Transverse colon (tissue), 4 donors: Measurements from ENCODE around the gene AIFM1. TPM values are rescaled to one million over a fixed set of nuclear protein-coding genes. Genes with fewer than 3 reads are reported as not detected.
A peak's percentile ranks its signal among the peaks of the same experiment; 100 is the strongest.

Source experiments
- DNase-seq: peaks from one replicate; pipeline ENCODE4 v3.0.0-alpha.2; 2019
- H3K27ac ChIP-seq, 4 donors: fragments of 200-600 bp; sonication (generic); 2 replicates each; pipeline ENCODE4 v1.5.1; 2016 to 2018; ENCODE audit warnings: inconsistent platforms in 4 of 4
- H3K27me3 ChIP-seq: fragments of 200-600 bp; sonication (generic); 2 replicates; pipeline ENCODE4 v1.5.1; 2017; ENCODE audit warnings: inconsistent platforms
- H3K36me3 ChIP-seq, 4 donors: fragments of 200-600 bp; sonication (generic); 2 replicates each; pipeline ENCODE4 v1.5.1; 2017 to 2019; ENCODE audit warnings: inconsistent platforms in 4 of 4
- H3K4me1 ChIP-seq, 4 donors: fragments of 200-600 bp; sonication (generic); 2 replicates each; pipeline ENCODE4 v1.5.1; 2017 to 2020; ENCODE audit warnings: inconsistent platforms in 4 of 4
- H3K4me3 ChIP-seq, 4 donors: fragments of 200-600 bp; sonication (generic); 1 replicate in 1 of 4; 2 replicates in 3 of 4; pipeline versions ENCODE4 v1.5.1 to v1.6.1; 2017 to 2019; ENCODE audit warnings: inconsistent platforms in 4 of 4
- H3K9me3 ChIP-seq, 2 donors: fragments of 200-600 bp; sonication (generic); 2 replicates each; pipeline ENCODE4 v1.5.1; 2017 to 2019; ENCODE audit warnings: inconsistent platforms in 2 of 2
- EP300 ChIP-seq: sonication (generic); formaldehyde crosslinking; IDR thresholded peaks from one replicate; pipeline ENCODE4 v1.6.1; 2017; ENCODE audit warnings: antibody characterized with exemption, low read depth
- POLR2A ChIP-seq: fragments of 450-650 bp; IDR thresholded peaks from one replicate; pipeline ENCODE4 v1.6.1; 2016; ENCODE audit warnings: antibody characterized with exemption, mild to moderate bottlenecking, moderate library complexity
- POLR2AphosphoS5 ChIP-seq, 3 donors: sonication (generic); formaldehyde crosslinking; IDR thresholded peaks; one replicate each; pipeline ENCODE4 v1.6.1; 2016; ENCODE audit warnings: antibody characterized with exemption in 3 of 3
- WGBS, 2 donors: methylation state at CpG; one replicate each; pipeline ENCODE4 v1.1.5; 2018; ENCODE audit warnings: low coverage in 1 of 2; 5-methylcytosine and 5-hydroxymethylcytosine counted together
- in situ Hi-C, 4 donors: fragments of 200-750 bp; cut with MboI; loops; one replicate each; pipeline versions ENCODE4 v1.15.0 to v1.15.1; 2017; ENCODE audit warnings: low sequenced_read_pairs in 3 of 4, low pct_ligation_motif_present in 1 of 4, low pct_unique_long_range_greater_than_20kb in 1 of 4
- intact Hi-C: fragments of 100-400 bp; cut with DNase I; formaldehyde crosslinking; loops from one replicate; pipeline ENCODE4 v1.15.1; 2023; ENCODE audit warnings: low total_unique reads
- total RNA-seq, 4 donors: library from RNA; depleted of rRNA; stranded (reverse); fragments of >200 nt; gene quantifications; one replicate each; pipeline ENCODE4 v1.1.0, GENCODE V29; 2016
- TF ChIP-seq, protein P1 (sequence below), 5 experiments: fragments of 200-600 bp in 3 of 5; fragments of 450-650 bp in 2 of 5; sonication (generic) in 3 of 5; IDR thresholded peaks; 1 replicate in 2 of 5; 2 replicates in 3 of 5; pipeline ENCODE4 v1.5.1; 2016 to 2017; ENCODE audit warnings: antibody characterized with exemption in 5 of 5, inconsistent platforms in 3 of 5, mild to moderate bottlenecking in 2 of 5, moderate library complexity in 1 of 5

AIFM1 gene
- total RNA-seq, 4 donors from 2014 or later, result 5.6 to 39.5 (median 28.1) TPM

DNA sequence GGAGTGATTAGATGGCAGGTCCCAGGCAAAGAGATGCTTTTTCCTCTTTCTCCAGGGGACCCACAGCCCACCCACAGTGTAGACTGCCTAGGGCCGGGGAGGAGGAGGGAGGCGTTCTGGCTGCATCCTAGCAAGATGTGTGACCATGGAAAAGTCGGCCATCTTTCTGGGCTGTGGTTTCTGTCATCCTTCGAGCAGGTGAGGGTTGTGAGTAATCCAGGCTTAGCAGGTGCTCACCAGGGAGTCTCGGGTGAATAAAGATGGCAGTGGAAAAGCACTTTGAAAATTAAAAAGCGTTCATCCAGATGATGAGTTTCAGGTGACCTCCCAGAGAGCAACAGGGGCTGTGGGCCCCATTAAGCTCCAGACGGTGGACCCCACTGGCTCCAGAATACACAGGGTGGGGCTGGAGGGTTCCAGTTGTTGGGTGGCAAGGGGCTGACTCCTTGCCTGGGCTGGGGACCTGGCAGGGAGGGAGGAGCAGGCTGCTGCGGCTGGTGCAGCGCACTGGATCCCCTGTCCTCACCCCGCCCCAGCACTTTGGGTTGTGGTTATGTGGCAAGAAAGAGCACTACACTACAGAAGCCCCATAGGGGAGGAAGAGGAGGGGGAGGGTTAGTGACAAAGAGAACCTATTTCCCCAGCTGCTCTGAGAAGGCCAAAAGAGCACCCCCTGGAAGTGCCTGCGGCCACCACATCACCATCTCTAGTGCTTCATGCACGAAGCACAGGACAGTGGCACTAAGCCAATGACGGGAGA lies 79.0 kb downstream of the AIFM1 start:
- TF ChIP-seq POLR2A, result no peak
- no peaks in the 10 kb centered on the region for H3K27me3 ChIP-seq
- in situ Hi-C loops, result loop anchor here in 1 of 4 donors (25.0 kb wide), 1 partner anchor 101 kb away; no protein-coding TSS in a partner anchor
- no peaks in the 10 kb centered on the region for H3K36me3 ChIP-seq
- 65% methylated on average over 13 of the region's 13 CpGs; no CpG with 5 or more reads in 1 of the 2 donors for WGBS, 2 donors
- no peaks in the 10 kb centered on the region for H3K9me3 ChIP-seq
- peaks cover 5 to 35% (median 6%) of the 10 kb centered on the region in 4 donors for H3K4me1 ChIP-seq
- peak; percentile 56 for DNase-seq
- H3K4me3 ChIP-seq, result peak overlapping the region in 1 of 4 donors; percentile 9
- H3K27ac ChIP-seq, result peak overlapping the region; percentile 49 to 59 (median 54)
- intact Hi-C loops, result no loop called here

DNA sequence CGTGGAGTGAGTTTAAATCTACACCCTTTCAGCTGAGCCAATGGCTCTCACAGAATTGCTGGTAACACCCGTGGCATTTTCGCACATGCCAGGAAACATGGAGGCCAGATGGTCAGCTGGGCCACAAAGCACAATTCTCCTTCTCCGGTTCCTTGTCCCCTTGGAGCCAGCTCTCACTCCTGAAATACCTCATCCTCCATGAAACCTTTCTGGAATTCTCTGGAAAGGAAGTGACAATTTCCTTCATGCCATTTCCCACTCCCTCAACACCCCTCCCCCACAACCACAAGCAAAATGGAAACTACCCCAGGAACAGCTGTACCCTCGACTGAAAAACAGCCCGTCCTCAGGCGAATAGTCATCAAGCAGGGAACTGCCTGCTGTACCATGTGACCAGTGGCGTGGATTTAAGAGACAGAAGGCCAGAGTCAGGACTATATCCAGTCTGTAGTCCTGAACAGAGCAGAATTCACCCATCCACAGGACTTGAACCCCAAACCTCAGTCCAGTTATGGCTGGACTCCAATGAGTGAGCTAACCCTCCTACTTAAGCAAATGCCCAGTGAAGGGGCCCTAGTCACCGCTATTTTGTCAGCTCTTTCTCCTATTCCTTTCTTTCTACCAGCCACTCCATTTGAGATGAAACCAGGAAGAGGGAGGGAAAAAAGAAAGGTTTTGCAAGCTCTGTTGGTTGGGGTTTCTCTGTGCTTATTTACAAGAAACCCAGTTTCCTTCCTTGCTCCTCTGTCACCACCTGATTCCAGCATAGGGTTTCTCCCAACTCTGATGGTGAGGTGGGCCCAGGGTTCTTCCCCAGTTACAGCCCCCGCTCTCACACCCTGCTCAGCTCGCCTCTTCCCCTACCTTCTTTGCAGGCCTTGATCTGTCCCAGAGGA lies 79.8 kb downstream of the AIFM1 start:
- H3K4me1 ChIP-seq, result peaks cover 3 to 32% (median 5%) of the 10 kb centered on the region in 4 donors
- intact Hi-C loops, result no loop called here
- no peak for DNase-seq

DNA sequence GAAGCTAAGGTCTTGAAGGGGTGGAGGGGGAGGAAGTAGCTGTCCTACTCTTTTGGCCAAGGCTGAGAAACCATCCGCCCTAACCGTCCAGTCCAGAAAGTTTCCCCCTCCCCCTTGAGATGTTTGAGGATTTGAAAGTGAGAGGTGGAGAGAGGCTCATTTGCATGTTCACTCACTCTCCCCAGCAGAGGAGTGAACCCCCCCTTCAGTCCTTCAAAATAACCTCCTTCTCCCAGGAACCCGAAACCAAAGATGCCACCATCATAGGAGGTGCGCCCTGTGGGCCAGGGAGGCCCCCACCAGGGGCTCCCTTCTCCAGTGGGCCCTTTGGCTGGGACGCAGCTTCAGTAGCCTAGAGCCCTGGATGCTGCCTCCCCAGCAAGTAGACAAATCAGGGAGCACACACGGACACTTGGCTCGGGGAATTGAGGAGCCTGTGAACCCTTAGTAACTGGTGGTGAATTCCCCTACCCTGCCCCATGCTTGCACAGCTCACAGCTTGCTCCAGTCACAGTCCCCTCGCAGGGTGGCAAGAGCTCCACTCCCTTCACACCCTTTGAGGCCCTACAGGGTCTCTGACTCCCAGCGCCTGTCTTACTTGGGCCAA lies 80.9 kb downstream of the AIFM1 start:
- 58% methylated on average over 9 of the region's 9 CpGs; no CpG with 5 or more reads in 1 of the 2 donors for WGBS, 2 donors
- peak overlapping the region; percentile 30 to 59 (median 53) for H3K27ac ChIP-seq
- in situ Hi-C loops, result loop anchor here in 1 of 4 donors (25.0 kb wide), 1 partner anchor 103 kb away; no protein-coding TSS in a partner anchor
- no peaks in the 10 kb centered on the region for H3K27me3 ChIP-seq
- H3K36me3 ChIP-seq, result no peaks in the 10 kb centered on the region
- peaks cover 3 to 32% (median 5%) of the 10 kb centered on the region in 4 donors for H3K4me1 ChIP-seq
- no peak overlapping the region for H3K4me3 ChIP-seq
- no peak for TF ChIP-seq POLR2AphosphoS5 (IDR thresholded peaks at IDR 0.05)
- no peak for DNase-seq
- intact Hi-C loops, result loop anchor here (5.0 kb wide), 1 partner anchor 108 kb away; no protein-coding TSS in a partner anchor
- no peaks in the 10 kb centered on the region for H3K9me3 ChIP-seq

More for the DNA sequence above, 79.8 kb downstream of the AIFM1 start:
- Histone ChIP-seq H3K9me3 (no peaks in the 10 kb centered on the region), H3K4me3 (peak overlapping the region in 1 of 4 donors; percentile 9), H3K27me3 (no peaks in the 10 kb centered on the region), H3K27ac (peak overlapping the region; percentile 49 to 59 (median 54)), H3K36me3 (no peaks in the 10 kb centered on the region)
- in situ Hi-C loops, result loop anchor here in 1 of 4 donors (25.0 kb wide), 1 partner anchor 102 kb away; no protein-coding TSS in a partner anchor
- WGBS, 2 donors, result 67% methylated on average over 11 of the region's 11 CpGs; no CpG with 5 or more reads in 1 of the 2 donors
- no peak for TF ChIP-seq EP300
- no peak for TF ChIP-seq POLR2A
- no peak for TF ChIP-seq POLR2AphosphoS5 (IDR thresholded peaks at IDR 0.05)
- TF ChIP-seq, protein P1, sequence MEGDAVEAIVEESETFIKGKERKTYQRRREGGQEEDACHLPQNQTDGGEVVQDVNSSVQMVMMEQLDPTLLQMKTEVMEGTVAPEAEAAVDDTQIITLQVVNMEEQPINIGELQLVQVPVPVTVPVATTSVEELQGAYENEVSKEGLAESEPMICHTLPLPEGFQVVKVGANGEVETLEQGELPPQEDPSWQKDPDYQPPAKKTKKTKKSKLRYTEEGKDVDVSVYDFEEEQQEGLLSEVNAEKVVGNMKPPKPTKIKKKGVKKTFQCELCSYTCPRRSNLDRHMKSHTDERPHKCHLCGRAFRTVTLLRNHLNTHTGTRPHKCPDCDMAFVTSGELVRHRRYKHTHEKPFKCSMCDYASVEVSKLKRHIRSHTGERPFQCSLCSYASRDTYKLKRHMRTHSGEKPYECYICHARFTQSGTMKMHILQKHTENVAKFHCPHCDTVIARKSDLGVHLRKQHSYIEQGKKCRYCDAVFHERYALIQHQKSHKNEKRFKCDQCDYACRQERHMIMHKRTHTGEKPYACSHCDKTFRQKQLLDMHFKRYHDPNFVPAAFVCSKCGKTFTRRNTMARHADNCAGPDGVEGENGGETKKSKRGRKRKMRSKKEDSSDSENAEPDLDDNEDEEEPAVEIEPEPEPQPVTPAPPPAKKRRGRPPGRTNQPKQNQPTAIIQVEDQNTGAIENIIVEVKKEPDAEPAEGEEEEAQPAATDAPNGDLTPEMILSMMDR (IDR thresholded peaks at IDR 0.05), result no peak

DNA sequence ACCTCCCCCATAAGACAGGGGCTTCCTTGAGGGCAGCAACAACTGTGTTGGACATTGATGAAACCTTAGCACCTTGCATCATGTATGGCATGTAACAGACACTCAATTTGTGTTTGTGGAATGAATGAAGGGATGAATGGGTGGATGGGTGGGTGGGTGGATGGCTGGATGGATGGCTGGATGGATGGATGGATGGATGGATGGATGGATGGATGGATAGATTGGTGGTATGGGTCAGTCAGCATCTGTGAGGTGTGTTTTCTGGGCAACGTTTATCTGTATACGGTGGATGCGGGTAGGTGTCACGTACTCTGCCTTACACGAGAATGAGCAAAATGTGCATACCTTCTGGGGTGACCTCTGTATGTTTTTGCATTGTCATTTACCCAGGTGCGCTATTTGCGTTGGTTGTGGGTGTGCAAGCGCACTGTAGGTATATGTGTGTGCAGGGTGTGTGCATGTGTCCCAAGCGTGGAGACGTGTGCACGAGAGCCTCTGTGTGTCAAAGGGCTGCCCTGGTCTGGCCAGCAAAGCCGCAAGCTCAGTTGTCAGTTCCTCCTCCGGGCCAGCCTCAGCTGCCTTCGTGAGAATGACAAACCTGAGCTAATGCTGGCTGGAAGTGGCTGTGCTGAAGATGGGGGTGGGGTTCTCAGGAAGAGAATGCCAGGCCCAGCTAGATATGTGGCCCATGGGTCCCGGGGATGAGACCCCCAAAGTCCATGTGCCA lies 81.8 kb downstream of the AIFM1 start:
- Histone ChIP-seq H3K9me3 (no peaks in the 10 kb centered on the region), H3K4me1 (peaks cover 3 to 32% (median 5%) of the 10 kb centered on the region in 4 donors), H3K36me3 (no peaks in the 10 kb centered on the region), H3K4me3 (no peak overlapping the region), H3K27ac (peak overlapping the region in 3 of 4 donors; percentile 4 to 59 (median 37)), H3K27me3 (no peaks in the 10 kb centered on the region)
- WGBS, 2 donors, result 60 to 73% methylated on average over 1 to 15 of the region's 15 CpGs
- no peak for DNase-seq
- TF ChIP-seq, protein P1 (IDR thresholded peaks at IDR 0.05), result no peak
- TF ChIP-seq POLR2A (no peak), POLR2AphosphoS5 (IDR thresholded peaks at IDR 0.05) (no peak), EP300 (no peak)
- intact Hi-C loops, result loop anchor here (5.0 kb wide), 1 partner anchor 108 kb away; no protein-coding TSS in a partner anchor
- in situ Hi-C loops, result loop anchor here in 1 of 4 donors (25.0 kb wide), 1 partner anchor 103 kb away; no protein-coding TSS in a partner anchor
